Esophagus squamous epithelium (tissue), 4 donors: ENCODE measurements around the gene FLYWCH1.

ENCODE experiments used
- POLR2A ChIP-seq, 4 donors: fragments of 450-650 bp; IDR thresholded peaks; one replicate each; pipeline ENCODE4 v1.6.1; 2017; ENCODE audit warnings: antibody characterized with exemption in 4 of 4, mild to moderate bottlenecking in 4 of 4, moderate library complexity in 3 of 4
- TF ChIP-seq, protein P1 (sequence below), 6 experiments: fragments of 450-650 bp in 4 of 6; fragments of 200-600 bp in 2 of 6; sonication (generic) in 2 of 6; IDR thresholded peaks; one replicate each; pipeline ENCODE4 v1.5.1; 2016 to 2019; ENCODE audit warnings: antibody characterized with exemption in 6 of 6, mild to moderate bottlenecking in 4 of 6, moderate library complexity in 4 of 6

DNA sequence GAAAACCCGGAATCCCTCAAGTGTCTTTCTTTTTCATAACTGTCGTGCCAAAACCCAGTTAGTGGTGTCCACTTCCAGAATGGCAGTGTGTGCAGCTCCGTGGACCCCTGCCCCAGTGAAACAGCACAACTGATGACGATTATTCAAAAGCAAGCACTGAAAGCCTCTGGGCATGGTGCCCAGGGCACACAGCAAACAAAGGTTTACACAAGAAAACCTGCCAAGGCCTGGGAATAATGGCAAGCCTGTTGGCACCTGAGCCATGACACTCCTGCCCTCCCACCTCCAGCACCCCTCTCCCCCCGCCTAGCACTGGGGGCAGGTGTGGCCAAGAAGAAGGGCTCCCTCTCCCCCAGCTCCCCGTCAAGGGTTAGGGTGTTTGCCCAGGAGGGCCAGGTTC, 65.7 kb downstream of the FLYWCH1 start:
- TF ChIP-seq, protein P1, sequence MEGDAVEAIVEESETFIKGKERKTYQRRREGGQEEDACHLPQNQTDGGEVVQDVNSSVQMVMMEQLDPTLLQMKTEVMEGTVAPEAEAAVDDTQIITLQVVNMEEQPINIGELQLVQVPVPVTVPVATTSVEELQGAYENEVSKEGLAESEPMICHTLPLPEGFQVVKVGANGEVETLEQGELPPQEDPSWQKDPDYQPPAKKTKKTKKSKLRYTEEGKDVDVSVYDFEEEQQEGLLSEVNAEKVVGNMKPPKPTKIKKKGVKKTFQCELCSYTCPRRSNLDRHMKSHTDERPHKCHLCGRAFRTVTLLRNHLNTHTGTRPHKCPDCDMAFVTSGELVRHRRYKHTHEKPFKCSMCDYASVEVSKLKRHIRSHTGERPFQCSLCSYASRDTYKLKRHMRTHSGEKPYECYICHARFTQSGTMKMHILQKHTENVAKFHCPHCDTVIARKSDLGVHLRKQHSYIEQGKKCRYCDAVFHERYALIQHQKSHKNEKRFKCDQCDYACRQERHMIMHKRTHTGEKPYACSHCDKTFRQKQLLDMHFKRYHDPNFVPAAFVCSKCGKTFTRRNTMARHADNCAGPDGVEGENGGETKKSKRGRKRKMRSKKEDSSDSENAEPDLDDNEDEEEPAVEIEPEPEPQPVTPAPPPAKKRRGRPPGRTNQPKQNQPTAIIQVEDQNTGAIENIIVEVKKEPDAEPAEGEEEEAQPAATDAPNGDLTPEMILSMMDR (IDR thresholded peaks at IDR 0.05): no peak
- no peak for TF ChIP-seq POLR2A (IDR thresholded peaks at IDR 0.05)
